Posterior cingulate gyrus (tissue), 11 donors: ENCODE data around the gene HSPA1A.

Source experiments
- DNase-seq, 10 donors: peaks; one replicate each; pipeline versions ENCODE4 v3.0.0 to v3.0.0-alpha.2; 2020 to 2021; ENCODE audit warnings: mixed read lengths in 3 of 10
- intact Hi-C: fragments of 100-400 bp; cut with DNase I; formaldehyde crosslinking; loops from one replicate; pipeline ENCODE4 v1.15.1; 2023

The HSPA1A gene

DNA sequence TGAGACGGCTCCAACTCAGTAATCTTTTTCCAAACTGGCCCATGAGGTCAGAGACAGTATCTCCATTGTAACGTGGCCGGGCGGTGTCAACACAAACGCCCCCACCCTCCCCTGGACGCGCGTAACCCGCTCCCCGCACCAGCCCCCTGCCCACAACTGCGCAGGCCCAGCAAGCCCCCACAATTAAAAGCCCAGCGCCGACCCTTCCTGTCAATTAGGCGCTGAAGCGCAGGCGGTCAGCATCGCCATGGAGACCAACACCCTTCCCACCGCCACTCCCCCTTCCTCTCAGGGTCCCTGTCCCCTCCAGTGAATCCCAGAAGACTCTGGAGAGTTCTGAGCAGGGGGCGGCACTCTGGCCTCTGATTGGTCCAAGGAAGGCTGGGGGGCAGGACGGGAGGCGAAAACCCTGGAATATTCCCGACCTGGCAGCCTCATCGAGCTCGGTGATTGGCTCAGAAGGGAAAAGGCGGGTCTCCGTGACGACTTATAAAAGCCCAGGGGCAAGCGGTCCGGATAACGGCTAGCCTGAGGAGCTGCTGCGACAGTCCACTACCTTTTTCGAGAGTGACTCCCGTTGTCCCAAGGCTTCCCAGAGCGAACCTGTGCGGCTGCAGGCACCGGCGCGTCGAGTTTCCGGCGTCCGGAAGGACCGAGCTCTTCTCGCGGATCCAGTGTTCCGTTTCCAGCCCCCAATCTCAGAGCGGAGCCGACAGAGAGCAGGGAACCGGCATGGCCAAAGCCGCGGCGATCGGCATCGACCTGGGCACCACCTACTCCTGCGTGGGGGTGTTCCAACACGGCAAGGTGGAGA, at the start of gene HSPA1A, which contains the start of gene HSPA1L:
HSPA1A (plus strand) TSS at position 519 of the 814 bp plus-strand sequence; CDS start at position 733, 214 bp downstream.
HSPA1L (minus strand) TSS at position 259 of the 814 bp plus-strand sequence. CDS start 3,311 bp downstream, outside the sequence.
- intact Hi-C loops, result no loop called here
- DNase-seq, result peak; percentile 93 to 99 (median 95)

- intact Hi-C loops, result no loop called here
- DNase-seq, result peak in 1 of 10 donors; percentile 49
Measured at GRCh38 chr6:31765559-31765909, 49.8 kb upstream of the HSPA1A start.

GRCh38 chr6:31765910-31766794, 49.2 kb upstream of the HSPA1A start:
- peak in 2 of 10 donors; percentile 65 to 69 for DNase-seq

GRCh38 chr6:31767096-31767645, 48.2 kb upstream of the HSPA1A start:
- intact Hi-C loops, result no loop called here
- DNase-seq, result peak in 2 of 10 donors; percentile 29 to 48

More at GRCh38 chr6:31765910-31766794, 49.2 kb upstream of the HSPA1A start:
- intact Hi-C loops, result no loop called here

GRCh38 chr6:31768363-31769257, 46.7 kb upstream of the HSPA1A start:
- DNase-seq, result peak in 2 of 10 donors; percentile 28 to 38
- intact Hi-C loops, result no loop called here

DNA sequence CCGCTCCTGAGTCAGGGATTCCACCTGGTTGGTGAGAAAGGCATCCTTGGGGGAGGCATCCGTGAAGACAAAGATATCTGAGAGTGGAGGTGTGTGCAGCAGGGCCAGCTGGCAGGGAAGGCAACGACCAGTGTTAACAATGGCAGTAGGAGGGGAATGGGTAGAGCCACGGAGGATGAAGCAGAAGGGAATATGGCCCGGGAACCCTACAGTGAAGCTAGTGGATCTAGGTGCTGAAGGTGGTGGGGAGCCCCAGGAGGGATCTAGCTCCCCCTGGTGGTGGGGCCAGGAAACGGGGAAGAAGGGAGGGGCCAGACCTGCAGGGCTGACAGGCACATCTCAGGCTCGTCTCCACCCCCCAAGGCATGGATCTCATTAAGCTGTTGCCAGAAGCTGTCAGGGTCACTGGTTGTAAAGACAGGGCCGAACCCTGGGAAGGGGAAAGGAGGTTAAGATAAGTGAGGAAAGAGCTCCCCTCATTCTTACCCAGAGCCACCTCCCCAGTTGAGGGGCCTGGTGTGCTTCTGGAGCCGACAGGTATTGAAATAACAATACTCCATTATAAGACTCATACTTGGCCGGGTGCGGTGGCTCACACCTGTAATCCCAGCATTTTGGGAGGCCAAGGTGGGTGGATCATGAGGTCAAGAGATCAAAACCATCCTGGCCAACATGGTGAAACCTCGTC, 45.5 kb upstream of the HSPA1A start:
- intact Hi-C loops, result no loop called here
- peak in 3 of 10 donors; percentile 29 to 66 (median 55) for DNase-seq

- no peak for DNase-seq
- intact Hi-C loops, result no loop called here
Measured at GRCh38 chr6:31770860-31771259, 44.5 kb upstream of the HSPA1A start.

GRCh38 chr6:31771992-31772358, 43.4 kb upstream of the HSPA1A start:
- DNase-seq, result peak in 1 of 10 donors; percentile 26
- intact Hi-C loops, result no loop called here

DNA sequence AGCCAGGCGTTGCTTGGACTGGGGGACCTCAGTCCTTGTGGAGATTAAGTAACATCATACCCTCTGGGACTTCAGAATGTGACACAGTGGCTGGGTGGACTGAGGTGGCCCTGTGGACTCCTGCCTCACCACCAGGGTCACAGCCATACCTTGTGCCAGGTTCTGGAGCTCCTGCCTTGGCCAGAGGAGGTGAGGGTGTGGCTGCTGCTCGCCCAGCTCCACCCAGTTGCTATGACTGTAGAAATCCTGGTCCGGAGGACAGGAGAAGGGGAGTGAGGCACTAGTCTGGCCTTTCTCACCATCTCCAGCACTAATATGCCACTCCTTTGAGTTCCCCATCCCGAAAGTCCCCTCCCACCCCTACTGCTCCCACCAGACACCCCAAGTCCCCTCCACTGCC, 40.2 kb upstream of the HSPA1A start:
- peak in 3 of 10 donors; percentile 24 to 62 (median 51) for DNase-seq
- intact Hi-C loops, result no loop called here

- intact Hi-C loops, result no loop called here
- peak in 3 of 10 donors; percentile 39 to 72 (median 67) for DNase-seq
Measured at GRCh38 chr6:31775633-31776484, 39.5 kb upstream of the HSPA1A start.

- DNase-seq, result peak in 6 of 10 donors; percentile 40 to 91 (median 67)
- intact Hi-C loops, result no loop called here
Measured at GRCh38 chr6:31776485-31776988, 38.8 kb upstream of the HSPA1A start.

GRCh38 chr6:31776989-31777666, 38.2 kb upstream of the HSPA1A start, which contains the start of gene VWA7:
TSS of gene VWA7 (minus strand) at chr6:31777328. CDS start at chr6:31776779, 549 bp downstream.
- peak in 7 of 10 donors; percentile 38 to 93 (median 58) for DNase-seq
- intact Hi-C loops, result no loop called here

DNA sequence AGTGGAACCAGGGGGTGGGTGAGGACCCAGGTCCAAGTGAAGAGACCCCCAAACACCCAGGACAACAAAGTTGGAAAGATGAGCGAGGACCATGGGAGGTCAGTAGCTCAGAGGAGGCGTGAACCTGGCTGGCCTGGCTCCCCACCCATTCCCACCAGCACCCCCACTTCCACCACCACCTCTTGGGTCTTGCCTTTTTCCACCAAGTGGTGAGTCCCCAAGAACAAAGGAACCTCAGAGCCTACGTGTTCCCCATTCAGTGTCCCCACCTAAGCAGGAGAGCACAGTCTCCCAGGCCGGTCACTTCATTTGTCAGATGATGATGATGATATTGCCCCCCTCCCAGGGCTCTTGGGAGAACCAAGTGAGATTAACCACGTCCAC, 37.7 kb upstream of the HSPA1A start:
- intact Hi-C loops, result no loop called here
- DNase-seq, result peak in 1 of 10 donors; percentile 27

DNA sequence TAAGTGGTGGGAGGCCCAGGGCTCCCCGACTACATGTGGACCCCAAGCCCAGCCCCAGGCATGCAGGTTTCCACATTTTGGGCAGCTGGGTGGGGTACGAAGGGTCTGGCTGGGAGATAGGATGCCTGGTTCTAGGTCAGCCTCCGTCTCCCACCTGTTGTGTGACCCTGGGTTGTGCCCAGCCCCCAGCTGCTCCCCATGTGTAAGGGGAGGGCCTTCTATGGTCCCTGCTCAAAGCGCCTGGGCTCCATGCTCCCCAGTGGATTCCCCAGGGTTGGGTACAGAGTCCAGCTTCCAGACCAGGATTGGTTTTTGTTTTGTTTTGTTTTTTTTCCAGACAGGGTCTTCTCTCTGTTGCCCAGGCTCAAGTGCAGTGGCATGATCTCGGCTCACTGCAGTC, 37.1 kb upstream of the HSPA1A start:
- DNase-seq, result peak in 2 of 10 donors; percentile 20 to 43
- intact Hi-C loops, result no loop called here

GRCh38 chr6:31778999-31779885, 36.1 kb upstream of the HSPA1A start:
- intact Hi-C loops, result no loop called here

GRCh38 chr6:31779908-31780307, 35.4 kb upstream of the HSPA1A start:
- intact Hi-C loops, result no loop called here
- peak in 3 of 10 donors; percentile 26 to 79 (median 60) for DNase-seq

More at GRCh38 chr6:31778999-31779885, 36.1 kb upstream of the HSPA1A start:
- peak in 3 of 10 donors; percentile 61 to 76 (median 70) for DNase-seq
